Gastroesophageal sphincter (tissue), 3 donors: ENCODE measurements around the gene EXOC4.

Experiments used
- CTCF ChIP-seq, 4 experiments: fragments of 200-600 bp in 2 of 4; fragments of 450-650 bp in 2 of 4; sonication (generic) in 1 of 4; IDR thresholded peaks; one replicate each; pipeline ENCODE4 v1.5.1; 2017 to 2019; ENCODE audit warnings: antibody characterized with exemption in 4 of 4, mild to moderate bottlenecking in 2 of 4, moderate library complexity in 2 of 4
- EP300 ChIP-seq: sonication (generic); formaldehyde crosslinking; IDR thresholded peaks from one replicate; pipeline ENCODE4 v1.6.1; 2017; ENCODE audit warnings: antibody characterized with exemption, mild to moderate bottlenecking
- POLR2A ChIP-seq, 2 donors: fragments of 450-650 bp; IDR thresholded peaks; one replicate each; pipeline ENCODE4 v1.6.1; 2017; ENCODE audit warnings: antibody characterized with exemption in 2 of 2, mild to moderate bottlenecking in 2 of 2, moderate library complexity in 1 of 2
- POLR2AphosphoS5 ChIP-seq: sonication (generic); formaldehyde crosslinking; IDR thresholded peaks from one replicate; pipeline ENCODE4 v1.6.1; 2017; ENCODE audit warnings: antibody characterized with exemption

DNA sequence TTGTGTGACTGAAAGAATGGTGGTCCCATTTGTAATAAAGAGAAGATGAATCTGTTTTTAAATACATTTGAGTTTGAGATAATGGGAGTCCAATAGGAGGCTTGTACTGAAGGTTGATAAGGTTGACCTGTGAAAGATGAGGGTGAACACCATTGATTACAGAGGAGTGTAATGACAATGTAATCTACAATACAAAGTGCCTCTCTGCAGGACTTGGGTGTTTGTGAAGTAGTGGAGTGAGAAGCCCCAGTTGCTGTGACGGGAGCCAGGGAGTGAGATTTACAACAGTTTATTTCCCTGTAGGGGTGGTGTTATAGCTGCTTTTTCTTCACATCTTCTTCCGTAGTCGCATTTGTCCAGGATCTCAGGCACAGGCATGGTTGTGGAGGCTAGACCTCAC, 189.9 kb downstream of the EXOC4 start:
- TF ChIP-seq POLR2A (IDR thresholded peaks at IDR 0.05): no peak
- no peak for TF ChIP-seq CTCF (IDR thresholded peaks at IDR 0.05)
- no peak for TF ChIP-seq POLR2AphosphoS5
- TF ChIP-seq EP300: no peak
